ENCODE data around the gene GHR.
"Not testable (repeated sequence)": the region's sequence is repeated elsewhere in the genome, so short reads cannot be mapped to it uniquely, and the experiment has no call there.

GHR gene

GRCh38 chr5:42655982-42656650 lies 232.9 kb downstream of the GHR start:
- no peak for DNase-seq

GRCh38 chr5:42656651-42657015 lies 233.4 kb downstream of the GHR start:
- DNase-seq = no peak
- in situ Hi-C loops (cut with MboI; ENCODE audit: low pct_unique_long_range_greater_than_20kb, low sequenced_read_pairs) = no loop called here

More at GRCh38 chr5:42655982-42656650, 232.9 kb downstream of the GHR start:
- in situ Hi-C loops (cut with MboI; ENCODE audit: low pct_unique_long_range_greater_than_20kb, low sequenced_read_pairs) = no loop called here

GRCh38 chr5:42659869-42660268 lies 236.6 kb downstream of the GHR start:
- in situ Hi-C loops (cut with MboI; ENCODE audit: low pct_unique_long_range_greater_than_20kb, low sequenced_read_pairs); DNase-seq: not testable (repeated sequence)

- no peak for DNase-seq
- in situ Hi-C loops (cut with MboI; ENCODE audit: low pct_unique_long_range_greater_than_20kb, low sequenced_read_pairs) = no loop called here
Observed at GRCh38 chr5:42665857-42666256, 242.6 kb downstream of the GHR start.

- no peak for DNase-seq
Observed at GRCh38 chr5:42666869-42667268, 243.6 kb downstream of the GHR start.

GRCh38 chr5:42668254-42668653 lies 245.0 kb downstream of the GHR start:
- no peak for DNase-seq
- in situ Hi-C loops (cut with MboI; ENCODE audit: low pct_unique_long_range_greater_than_20kb, low sequenced_read_pairs) = no loop called here

More at GRCh38 chr5:42666869-42667268, 243.6 kb downstream of the GHR start:
- in situ Hi-C loops (cut with MboI; ENCODE audit: low pct_unique_long_range_greater_than_20kb, low sequenced_read_pairs) = no loop called here

GRCh38 chr5:42672925-42673324 lies 249.7 kb downstream of the GHR start:
- no peak for DNase-seq
- in situ Hi-C loops (cut with MboI; ENCODE audit: low pct_unique_long_range_greater_than_20kb, low sequenced_read_pairs) = no loop called here

GRCh38 chr5:42675602-42676001 lies 252.4 kb downstream of the GHR start:
- in situ Hi-C loops (cut with MboI; ENCODE audit: low pct_unique_long_range_greater_than_20kb, low sequenced_read_pairs) = no loop called here
- DNase-seq = no peak

- no peak for DNase-seq
- in situ Hi-C loops (cut with MboI; ENCODE audit: low pct_unique_long_range_greater_than_20kb, low sequenced_read_pairs) = no loop called here
Observed at GRCh38 chr5:42676362-42676761, 253.1 kb downstream of the GHR start.

GRCh38 chr5:42677156-42677842 lies 254.1 kb downstream of the GHR start:
- in situ Hi-C loops (cut with MboI; ENCODE audit: low pct_unique_long_range_greater_than_20kb, low sequenced_read_pairs) = no loop called here
- DNase-seq = no peak

- in situ Hi-C loops (cut with MboI; ENCODE audit: low pct_unique_long_range_greater_than_20kb, low sequenced_read_pairs) = no loop called here
- DNase-seq = no peak
Observed at GRCh38 chr5:42680046-42680445, 256.8 kb downstream of the GHR start.

- DNase-seq; in situ Hi-C loops (cut with MboI; ENCODE audit: low pct_unique_long_range_greater_than_20kb, low sequenced_read_pairs): not testable (repeated sequence)
Observed at GRCh38 chr5:42685078-42685477, 261.8 kb downstream of the GHR start.

GRCh38 chr5:42689391-42689790 lies 266.2 kb downstream of the GHR start:
- in situ Hi-C loops (cut with MboI; ENCODE audit: low pct_unique_long_range_greater_than_20kb, low sequenced_read_pairs) = no loop called here

GRCh38 chr5:42691413-42691937 lies 268.2 kb downstream of the GHR start:
- in situ Hi-C loops (cut with MboI; ENCODE audit: low pct_unique_long_range_greater_than_20kb, low sequenced_read_pairs) = no loop called here
- DNase-seq = no peak

More at GRCh38 chr5:42689391-42689790, 266.2 kb downstream of the GHR start:
- DNase-seq = no peak

- DNase-seq = no peak
- in situ Hi-C loops (cut with MboI; ENCODE audit: low pct_unique_long_range_greater_than_20kb, low sequenced_read_pairs) = no loop called here
Observed at GRCh38 chr5:42701351-42702059, 278.3 kb downstream of the GHR start.

GRCh38 chr5:42703238-42703637 lies 280.0 kb downstream of the GHR start:
- no peak for DNase-seq
- in situ Hi-C loops (cut with MboI; ENCODE audit: low pct_unique_long_range_greater_than_20kb, low sequenced_read_pairs) = no loop called here

- DNase-seq = no peak
- in situ Hi-C loops (cut with MboI; ENCODE audit: low pct_unique_long_range_greater_than_20kb, low sequenced_read_pairs) = no loop called here
Observed at GRCh38 chr5:42715785-42716184, 292.5 kb downstream of the GHR start.

- peak; percentile 7 for DNase-seq
- in situ Hi-C loops (cut with MboI; ENCODE audit: low pct_unique_long_range_greater_than_20kb, low sequenced_read_pairs) = no loop called here
Observed at GRCh38 chr5:42718591-42718990, 295.4 kb downstream of the GHR start.

- in situ Hi-C loops (cut with MboI; ENCODE audit: low pct_unique_long_range_greater_than_20kb, low sequenced_read_pairs) = no loop called here
- DNase-seq = no peak
Observed at GRCh38 chr5:42719034-42719433, 295.8 kb downstream of the GHR start.

GRCh38 chr5:42720251-42720650 lies 297.0 kb downstream of the GHR start:
- peak; percentile 47 for DNase-seq
- in situ Hi-C loops (cut with MboI; ENCODE audit: low pct_unique_long_range_greater_than_20kb, low sequenced_read_pairs) = no loop called here
